GM12872 (cell line): ENCODE measurements around the gene ZBTB16.

ENCODE experiments used
- TF ChIP-seq, protein P1 (sequence below): IDR thresholded peaks from 3 replicates; pipeline ENCODE4 v1.5.1; 2011; ENCODE audit warnings: low read depth, mild to moderate bottlenecking, low read length, moderate library complexity; ENCODE audit not compliant: insufficient read depth

Gene ZBTB16

GRCh38 chr11:114141863-114142580, 82.5 kb downstream of the ZBTB16 start:
- TF ChIP-seq, protein P1, sequence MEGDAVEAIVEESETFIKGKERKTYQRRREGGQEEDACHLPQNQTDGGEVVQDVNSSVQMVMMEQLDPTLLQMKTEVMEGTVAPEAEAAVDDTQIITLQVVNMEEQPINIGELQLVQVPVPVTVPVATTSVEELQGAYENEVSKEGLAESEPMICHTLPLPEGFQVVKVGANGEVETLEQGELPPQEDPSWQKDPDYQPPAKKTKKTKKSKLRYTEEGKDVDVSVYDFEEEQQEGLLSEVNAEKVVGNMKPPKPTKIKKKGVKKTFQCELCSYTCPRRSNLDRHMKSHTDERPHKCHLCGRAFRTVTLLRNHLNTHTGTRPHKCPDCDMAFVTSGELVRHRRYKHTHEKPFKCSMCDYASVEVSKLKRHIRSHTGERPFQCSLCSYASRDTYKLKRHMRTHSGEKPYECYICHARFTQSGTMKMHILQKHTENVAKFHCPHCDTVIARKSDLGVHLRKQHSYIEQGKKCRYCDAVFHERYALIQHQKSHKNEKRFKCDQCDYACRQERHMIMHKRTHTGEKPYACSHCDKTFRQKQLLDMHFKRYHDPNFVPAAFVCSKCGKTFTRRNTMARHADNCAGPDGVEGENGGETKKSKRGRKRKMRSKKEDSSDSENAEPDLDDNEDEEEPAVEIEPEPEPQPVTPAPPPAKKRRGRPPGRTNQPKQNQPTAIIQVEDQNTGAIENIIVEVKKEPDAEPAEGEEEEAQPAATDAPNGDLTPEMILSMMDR: no peak

GRCh38 chr11:114142707-114143106, 83.2 kb downstream of the ZBTB16 start:
- TF ChIP-seq, protein P1: no peak

DNA sequence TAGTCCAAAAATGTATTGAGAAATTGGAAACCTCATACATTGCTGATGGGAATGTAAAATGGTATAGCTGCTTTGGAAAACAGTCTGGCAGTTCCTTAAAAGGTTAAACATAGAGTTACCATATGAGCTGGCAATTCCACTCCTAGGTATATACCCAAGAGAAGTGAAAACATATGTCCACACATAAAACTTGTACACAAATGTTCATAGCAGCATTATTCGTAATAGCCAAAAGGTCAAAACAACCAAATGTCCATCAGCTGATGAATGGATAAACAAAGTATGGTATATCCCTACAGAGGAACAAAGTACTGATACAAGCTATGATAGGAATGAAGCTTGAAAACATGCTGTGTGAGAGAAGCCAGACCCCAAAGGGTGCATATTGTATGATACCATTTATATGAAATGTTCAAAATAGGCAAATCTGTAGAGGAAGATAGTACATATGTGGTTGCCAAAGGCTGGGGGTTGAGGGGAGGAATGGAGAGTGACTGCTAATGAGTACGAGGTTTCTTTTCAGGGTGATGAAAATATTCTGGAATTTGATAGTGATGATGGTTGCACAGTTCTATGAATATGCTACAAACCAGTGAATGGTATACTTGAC, 85.8 kb downstream of the ZBTB16 start:
- TF ChIP-seq, protein P1: no peak

DNA sequence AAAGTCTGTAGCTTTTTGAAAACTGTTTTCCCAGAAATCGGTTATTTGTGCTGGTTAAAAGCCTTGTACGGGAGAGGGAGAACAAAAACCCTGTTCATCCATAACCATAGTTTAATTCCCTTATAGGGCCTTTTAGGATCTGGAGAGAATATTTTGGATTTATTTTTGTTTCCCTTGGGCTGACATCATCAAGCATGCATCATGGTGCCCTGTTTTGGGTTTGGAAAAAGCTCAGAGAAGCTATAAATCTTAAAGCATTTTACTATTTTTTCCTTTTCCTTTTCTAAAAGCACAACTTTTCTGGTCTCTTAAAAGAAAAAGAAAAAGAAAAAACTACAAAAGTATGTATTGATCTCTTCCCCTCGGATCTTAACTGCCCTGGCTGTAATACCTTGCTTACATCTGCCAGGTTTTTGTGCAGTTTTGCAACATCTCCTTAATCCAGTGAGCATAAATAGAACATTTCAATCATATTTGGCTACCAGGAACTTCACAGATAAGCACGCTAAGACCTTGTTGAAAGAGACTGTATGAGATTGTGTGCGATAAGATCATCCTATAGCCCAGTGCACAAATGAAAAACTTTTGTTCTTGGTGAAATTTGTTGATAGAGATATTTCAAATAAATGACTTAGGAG, 88.0 kb downstream of the ZBTB16 start:
- TF ChIP-seq, protein P1: no peak

GRCh38 chr11:114148013-114148382, 88.5 kb downstream of the ZBTB16 start:
- TF ChIP-seq, protein P1: no peak

DNA sequence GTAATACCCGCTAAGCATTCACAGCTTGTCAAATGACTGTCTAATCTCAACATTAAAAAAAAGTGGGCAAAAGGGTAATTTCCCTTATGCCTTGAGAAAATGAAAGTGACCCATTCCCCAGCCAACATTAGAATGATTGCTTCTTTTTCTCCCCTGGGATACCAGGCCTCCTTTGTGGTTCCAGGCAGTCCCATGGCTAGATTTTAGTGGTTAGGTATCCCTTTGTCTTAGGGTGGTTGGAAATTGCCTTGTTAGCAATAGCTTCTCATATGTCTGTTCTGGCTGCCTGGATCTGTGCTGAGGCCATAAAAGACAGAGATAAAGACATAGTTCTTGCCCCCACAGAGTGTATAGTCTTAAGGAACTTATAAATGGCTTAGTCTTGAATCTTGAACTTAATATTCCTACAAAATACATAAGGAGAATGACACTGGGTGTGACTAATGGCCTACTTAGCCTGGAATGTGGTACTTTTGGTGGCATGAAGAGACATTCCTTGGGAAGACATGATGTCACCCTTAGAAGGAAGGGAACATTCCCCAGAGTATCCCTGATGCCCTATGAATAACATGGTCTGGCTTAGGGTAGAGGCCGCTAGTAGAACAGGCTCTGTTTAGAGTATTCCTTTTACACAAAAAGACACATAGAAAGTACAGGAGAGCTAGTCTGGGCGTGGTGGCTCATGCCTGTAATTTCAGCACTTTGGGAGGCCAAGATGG, 90.3 kb downstream of the ZBTB16 start:
- TF ChIP-seq, protein P1: no peak

DNA sequence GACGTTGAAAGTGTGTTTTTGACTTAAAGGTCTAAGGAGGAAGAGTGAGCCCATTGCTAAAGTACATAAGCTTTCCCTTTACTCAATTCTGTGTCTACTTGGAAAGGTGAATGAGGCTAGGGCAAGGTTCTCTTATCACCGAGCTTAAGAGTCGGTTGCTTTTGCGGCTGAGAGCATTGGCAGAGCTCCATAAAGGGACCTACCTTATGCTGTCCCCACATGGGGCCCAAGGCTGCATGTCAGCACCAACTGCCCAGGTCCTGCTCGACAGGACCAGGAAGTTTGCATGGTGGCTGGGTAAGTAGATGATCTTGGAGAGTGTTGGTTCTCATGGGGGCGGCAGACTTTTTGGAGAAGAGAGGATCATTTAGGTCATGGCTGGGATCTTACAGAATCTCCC, 91.2 kb downstream of the ZBTB16 start:
- TF ChIP-seq, protein P1: no peak
